Epithelial cell of esophagus (primary cell): ENCODE measurements around the gene MYBPC1.

ENCODE experiments used
- DNase-seq: peaks from one replicate; pipeline ENCODE4 v3.0.0; 2010; ENCODE audit warnings: low read depth
- H3K4me3 ChIP-seq: 2 replicates; pipeline ENCODE4 v1.5.1; 2011; ENCODE audit warnings: mild to moderate bottlenecking, low read length, control low read depth
- CTCF ChIP-seq: IDR thresholded peaks from 2 replicates; pipeline ENCODE4 v1.5.1; 2011; ENCODE audit warnings: low read depth, mild to moderate bottlenecking, low read length, control low read depth, inconsistent platforms; ENCODE audit not compliant: insufficient read depth; ENCODE audit errors: missing control alignments

The MYBPC1 gene

GRCh38 chr12:101697930-101698799, 103.4 kb downstream of the MYBPC1 start:
- TF ChIP-seq CTCF = peak; percentile 2
- H3K4me3 ChIP-seq = peak overlapping the region; percentile 62
- peak; percentile 40 for DNase-seq

- peak; percentile 0 for TF ChIP-seq CTCF
- no peak for DNase-seq
- H3K4me3 ChIP-seq = peak overlapping the region; percentile 62
Observed at GRCh38 chr12:101698800-101699347, 104.1 kb downstream of the MYBPC1 start.

- DNase-seq = no peak
- H3K4me3 ChIP-seq = no peak overlapping the region
- no peak for TF ChIP-seq CTCF
Observed at GRCh38 chr12:101700299-101700820, 105.6 kb downstream of the MYBPC1 start.

GRCh38 chr12:101703487-101703886, 108.7 kb downstream of the MYBPC1 start:
- no peak for DNase-seq
- TF ChIP-seq CTCF = no peak

GRCh38 chr12:101706403-101706802, 111.6 kb downstream of the MYBPC1 start:
- no peak for DNase-seq
- no peak for TF ChIP-seq CTCF
- no peak overlapping the region for H3K4me3 ChIP-seq

More at GRCh38 chr12:101703487-101703886, 108.7 kb downstream of the MYBPC1 start:
- no peak overlapping the region for H3K4me3 ChIP-seq

- DNase-seq = no peak
- no peak for TF ChIP-seq CTCF
- H3K4me3 ChIP-seq = no peak overlapping the region
Observed at GRCh38 chr12:101707131-101707782, 112.5 kb downstream of the MYBPC1 start.
